Calu3 (cell line): ENCODE measurements around the gene MAK. TPM values are rescaled to one million over a fixed set of nuclear protein-coding genes. Genes with fewer than 3 reads are reported as not detected.
"Not testable (repeated sequence)": the region's sequence is repeated elsewhere in the genome, so short reads cannot be mapped to it uniquely, and the experiment has no call there.

Experiments
- Bru-seq: library from RNA; stranded (reverse); fragments of 400-500 nt; gene quantifications from one replicate; lab custom pipeline; 2021; lab: Mats Ljungman, UMichigan
- BruChase-seq, 2 experiments: library from RNA; stranded (reverse); fragments of 400-500 nt; gene quantifications; one replicate each; lab custom pipeline; 2021; lab: Mats Ljungman, UMichigan
- BruUV-seq: library from RNA; stranded (reverse); fragments of 400-500 nt; replicated peaks from 2 replicates; lab custom pipeline; 2021; lab: Mats Ljungman, UMichigan
- CTCF ChIA-PET: fragments of 300-600 bp; sonication (Branson Sonifier 250); formaldehyde crosslinking; loops from one replicate; lab custom pipeline; 2022; ENCODE audit warnings: antibody characterized with exemption; lab: Charles Lee
- DNase-seq: peaks from one replicate; pipeline ENCODE4 v3.0.0; 2022
- H3K27ac Mint-ChIP-seq: one replicate; pipeline ENCODE4 v1.8.0; 2022; ENCODE audit warnings: mixed read lengths; ENCODE audit not compliant: unreplicated experiment
- H3K27me3 Mint-ChIP-seq: one replicate; pipeline ENCODE4 v1.8.0; 2022; ENCODE audit warnings: mixed read lengths; ENCODE audit not compliant: unreplicated experiment
- H3K36me3 Mint-ChIP-seq: one replicate; pipeline ENCODE4 v1.8.0; 2022; ENCODE audit warnings: mild to moderate bottlenecking, moderate library complexity, mixed read lengths; ENCODE audit not compliant: insufficient read depth, unreplicated experiment
- H3K4me1 Mint-ChIP-seq: one replicate; pipeline ENCODE4 v1.8.0; 2022; ENCODE audit warnings: mild to moderate bottlenecking, low read depth, mixed read lengths; ENCODE audit not compliant: unreplicated experiment
- H3K4me3 Mint-ChIP-seq: one replicate; pipeline ENCODE4 v1.8.0; 2022; ENCODE audit warnings: mild to moderate bottlenecking, low read depth, moderate library complexity, mixed read lengths; ENCODE audit not compliant: unreplicated experiment
- H3K9me3 Mint-ChIP-seq: one replicate; pipeline ENCODE4 v1.8.0; 2022; ENCODE audit warnings: low read depth, mixed read lengths; ENCODE audit not compliant: unreplicated experiment
- intact Hi-C: fragments of 100-400 bp; cut with micrococcal nuclease; formaldehyde crosslinking; loops from one replicate; pipeline ENCODE4 v1.10.0; 2022; ENCODE audit not compliant: unreplicated experiment
- long read RNA-seq: library from polyadenylated mRNA; stranded (forward); transcript quantifications from one replicate; pipeline ENCODE4 v2.0.0, GENCODE V29; 2022
- total RNA-seq: library from RNA; stranded (reverse); gene quantifications from 2 replicates; pipeline ENCODE4 v1.2.3, GENCODE V29; 2022
- TF ChIP-seq, protein P1 (sequence below): fragments of 200-600 bp; IDR thresholded peaks from one replicate; pipeline ENCODE4 v1.8.0; 2022; ENCODE audit warnings: antibody characterized with exemption; ENCODE audit not compliant: unreplicated experiment

Gene MAK, protein sequence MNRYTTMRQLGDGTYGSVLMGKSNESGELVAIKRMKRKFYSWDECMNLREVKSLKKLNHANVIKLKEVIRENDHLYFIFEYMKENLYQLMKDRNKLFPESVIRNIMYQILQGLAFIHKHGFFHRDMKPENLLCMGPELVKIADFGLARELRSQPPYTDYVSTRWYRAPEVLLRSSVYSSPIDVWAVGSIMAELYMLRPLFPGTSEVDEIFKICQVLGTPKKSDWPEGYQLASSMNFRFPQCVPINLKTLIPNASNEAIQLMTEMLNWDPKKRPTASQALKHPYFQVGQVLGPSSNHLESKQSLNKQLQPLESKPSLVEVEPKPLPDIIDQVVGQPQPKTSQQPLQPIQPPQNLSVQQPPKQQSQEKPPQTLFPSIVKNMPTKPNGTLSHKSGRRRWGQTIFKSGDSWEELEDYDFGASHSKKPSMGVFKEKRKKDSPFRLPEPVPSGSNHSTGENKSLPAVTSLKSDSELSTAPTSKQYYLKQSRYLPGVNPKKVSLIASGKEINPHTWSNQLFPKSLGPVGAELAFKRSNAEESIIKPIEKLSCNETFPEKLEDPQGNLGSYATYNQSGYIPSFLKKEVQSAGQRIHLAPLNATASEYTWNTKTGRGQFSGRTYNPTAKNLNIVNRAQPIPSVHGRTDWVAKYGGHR
- total RNA-seq = 0.27 and 0.35 TPM in 2 replicates
- percentile 27 among the genes with signal in this experiment for Bru-seq, nascent RNA
- percentile 19 among the genes with signal in this experiment for BruChase-seq, experiment 1, labeled RNA remaining after a 6-hour chase
- BruChase-seq, experiment 2, labeled RNA remaining after a 2-hour chase = percentile 21 among the genes with signal in this experiment
- long read RNA-seq, partial matches to known transcripts = 0 of 4 reads
- long read RNA-seq, other reads (novel, unspliced or antisense) = 4 of 4 reads

DNA sequence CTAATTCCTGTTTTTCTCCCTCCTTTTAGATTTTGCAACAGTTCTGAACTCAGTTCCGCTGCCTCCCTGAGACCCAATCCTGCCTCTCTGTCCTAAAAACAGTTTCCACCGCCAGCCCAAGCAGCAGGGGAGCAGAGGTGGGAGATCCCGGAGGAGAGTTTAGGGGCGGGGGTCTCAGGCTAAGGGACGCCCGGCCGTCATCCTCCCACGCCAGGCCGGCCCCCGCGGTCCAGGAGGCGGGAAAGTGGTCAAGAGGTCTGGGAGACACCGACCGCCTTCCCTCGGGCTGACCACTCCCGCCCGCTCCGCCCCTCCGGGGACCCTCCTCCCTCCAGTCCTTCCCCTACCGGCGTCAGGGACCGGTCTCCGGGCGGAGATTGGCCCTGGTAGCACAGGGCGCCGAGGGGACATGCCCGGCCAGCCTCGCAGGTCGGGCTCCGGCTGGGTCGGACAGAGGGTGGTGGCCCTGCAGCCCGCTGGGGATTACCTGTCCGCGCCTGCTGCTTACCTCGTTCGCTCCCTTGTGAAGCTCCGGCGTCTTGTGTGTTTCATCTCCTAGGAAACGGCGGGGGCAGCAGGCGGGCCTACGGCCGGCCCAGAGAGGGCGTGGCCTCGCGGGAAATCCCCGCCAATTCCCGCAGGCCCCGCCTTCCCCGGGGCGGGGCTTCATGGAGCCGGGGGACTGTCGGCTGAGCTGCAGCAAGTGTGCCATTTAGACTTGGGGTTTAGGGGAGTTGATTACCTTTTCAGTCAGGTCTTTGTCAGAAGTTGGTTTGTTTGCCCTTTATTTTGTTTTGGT is at the start of gene MAK:
TSS of gene MAK (minus strand) at position 545 of the 799 bp plus-strand sequence. CDS start 7,891 bp downstream, outside the sequence.
- Mint-ChIP-seq H3K27ac (peak within 1 kb of the TSS; percentile 56), H3K36me3 (peaks cover 20% of the 10 kb centered on the region), H3K4me1 (no peaks in the 10 kb centered on the region), H3K9me3 (no peaks in the 10 kb centered on the region), H3K27me3 (peaks cover 23% of the 10 kb centered on the region), H3K4me3 (peak within 1 kb of the TSS; percentile 87)
- CTCF ChIA-PET = no interaction called here
- TF ChIP-seq, protein P1, sequence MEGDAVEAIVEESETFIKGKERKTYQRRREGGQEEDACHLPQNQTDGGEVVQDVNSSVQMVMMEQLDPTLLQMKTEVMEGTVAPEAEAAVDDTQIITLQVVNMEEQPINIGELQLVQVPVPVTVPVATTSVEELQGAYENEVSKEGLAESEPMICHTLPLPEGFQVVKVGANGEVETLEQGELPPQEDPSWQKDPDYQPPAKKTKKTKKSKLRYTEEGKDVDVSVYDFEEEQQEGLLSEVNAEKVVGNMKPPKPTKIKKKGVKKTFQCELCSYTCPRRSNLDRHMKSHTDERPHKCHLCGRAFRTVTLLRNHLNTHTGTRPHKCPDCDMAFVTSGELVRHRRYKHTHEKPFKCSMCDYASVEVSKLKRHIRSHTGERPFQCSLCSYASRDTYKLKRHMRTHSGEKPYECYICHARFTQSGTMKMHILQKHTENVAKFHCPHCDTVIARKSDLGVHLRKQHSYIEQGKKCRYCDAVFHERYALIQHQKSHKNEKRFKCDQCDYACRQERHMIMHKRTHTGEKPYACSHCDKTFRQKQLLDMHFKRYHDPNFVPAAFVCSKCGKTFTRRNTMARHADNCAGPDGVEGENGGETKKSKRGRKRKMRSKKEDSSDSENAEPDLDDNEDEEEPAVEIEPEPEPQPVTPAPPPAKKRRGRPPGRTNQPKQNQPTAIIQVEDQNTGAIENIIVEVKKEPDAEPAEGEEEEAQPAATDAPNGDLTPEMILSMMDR = no peak
- peak; percentile 87 for DNase-seq
- intact Hi-C loops = no loop called here
- BruUV-seq = no TSS peak

DNA sequence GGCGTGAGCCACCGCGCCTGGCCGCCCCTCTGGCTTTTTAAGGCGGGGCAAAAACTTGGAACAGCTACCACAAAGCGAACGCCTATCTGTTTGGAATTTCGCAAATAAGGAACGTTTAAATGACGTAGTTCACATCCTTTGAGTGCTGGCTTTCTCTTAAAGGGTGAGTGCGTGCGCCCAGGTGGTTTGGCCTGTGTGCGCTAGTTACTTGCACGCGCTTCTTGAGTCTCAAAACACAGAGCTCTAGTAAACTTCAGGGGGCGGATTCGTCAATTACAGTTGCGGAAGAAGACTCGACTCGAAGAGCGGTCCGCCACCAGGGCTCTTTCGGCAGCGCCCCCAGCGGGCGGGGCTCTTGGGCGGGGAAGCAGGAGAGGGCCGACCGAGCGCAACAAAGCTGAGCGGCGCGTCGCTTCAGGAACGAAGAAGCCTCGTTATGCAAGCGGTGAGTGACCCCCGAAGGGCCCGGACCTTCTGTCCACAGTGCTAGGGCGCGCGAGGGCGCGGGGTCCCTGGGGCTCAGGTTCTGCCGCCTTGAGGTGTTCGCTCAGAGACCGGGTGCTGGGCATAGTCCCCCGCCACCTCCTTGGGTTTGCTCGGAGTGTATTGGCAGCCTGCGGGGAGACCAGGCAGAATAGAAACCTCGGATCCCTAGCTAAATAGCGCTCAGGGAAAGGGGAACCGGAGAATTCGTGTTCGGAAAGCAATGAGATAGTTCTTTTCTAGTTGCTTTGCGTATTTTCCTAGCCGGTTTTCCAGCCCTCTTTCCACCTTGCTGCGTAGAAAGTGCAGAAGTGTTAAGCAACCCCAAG is 48.6 kb upstream of the MAK start, which contains the start of gene SYCP2L:
TSS of gene SYCP2L (plus strand) at position 362 of the 812 bp plus-strand sequence. CDS start at position 437, 75 bp downstream.
- Mint-ChIP-seq H3K4me1 (no peaks in the 10 kb centered on the region), H3K4me3 (no peak within 1 kb of the TSS), H3K27me3 (no peaks in the 10 kb centered on the region), H3K9me3 (no peaks in the 10 kb centered on the region), H3K36me3 (no peaks in the 10 kb centered on the region), H3K27ac (no peak within 1 kb of the TSS)
- CTCF ChIA-PET = no interaction called here
- intact Hi-C loops = no loop called here
- no TSS peak for BruUV-seq
- DNase-seq = no peak
- TF ChIP-seq, protein P1 = no peak

DNA sequence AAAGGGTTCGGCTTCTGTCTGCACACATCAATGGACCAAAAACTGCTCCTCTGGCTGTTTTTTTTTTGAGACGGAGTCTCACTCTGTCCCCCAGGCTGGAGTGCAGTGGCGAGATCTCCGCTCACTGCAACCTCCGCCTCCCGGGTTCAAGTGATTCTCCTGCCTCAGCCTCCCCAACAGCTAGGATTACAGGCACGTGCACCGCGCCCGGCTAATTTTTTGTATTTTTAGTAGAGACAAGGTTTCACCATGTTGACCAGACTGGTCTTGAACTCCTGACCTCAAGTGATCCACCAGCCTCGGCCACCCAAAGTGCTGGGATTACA is 48.0 kb upstream of the MAK start:
- H3K36me3 Mint-ChIP-seq, DNase-seq, CTCF ChIA-PET, H3K4me3 Mint-ChIP-seq, H3K27ac Mint-ChIP-seq, BruUV-seq, intact Hi-C loops, H3K27me3 Mint-ChIP-seq, H3K4me1 Mint-ChIP-seq, H3K9me3 Mint-ChIP-seq: not testable (repeated sequence)

DNA sequence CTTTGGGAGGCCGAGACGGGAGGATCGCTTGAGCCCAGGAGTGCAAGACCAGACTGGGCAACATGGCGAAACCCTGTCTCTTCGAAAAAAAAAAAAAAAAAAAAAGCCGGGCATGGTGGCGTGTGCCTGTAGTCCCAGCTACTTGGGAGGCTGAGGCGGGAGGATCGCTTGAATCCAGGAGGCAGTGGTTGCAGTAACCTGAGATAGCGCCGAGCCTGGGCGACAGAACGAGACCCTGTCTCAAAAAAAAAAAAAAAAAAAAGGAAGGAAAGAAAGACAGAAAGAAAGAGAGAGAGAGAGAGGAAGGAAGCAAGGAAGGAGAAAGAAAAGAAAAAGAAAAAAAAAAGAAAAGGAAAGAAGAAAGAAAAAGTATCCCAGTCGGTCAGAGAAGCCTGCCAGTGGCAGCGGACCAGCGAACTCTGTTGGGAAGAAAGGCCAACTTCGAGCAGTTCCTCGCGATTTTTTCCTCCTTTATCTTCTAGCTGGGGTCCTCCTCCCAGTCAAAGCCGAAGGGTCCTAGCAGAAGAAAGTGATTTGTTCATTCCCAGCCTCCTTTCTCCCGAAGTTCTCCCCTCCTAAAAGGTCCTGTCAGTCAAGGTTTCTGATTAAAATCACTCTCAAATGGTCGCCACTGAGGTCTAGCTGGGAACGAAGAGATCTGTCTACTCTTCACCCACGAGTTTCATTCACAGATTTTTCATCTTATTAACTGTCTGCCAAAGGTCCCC is 46.1 kb upstream of the MAK start:
- intact Hi-C loops = no loop called here
- H3K27ac Mint-ChIP-seq = no peak overlapping the region
- CTCF ChIA-PET = no interaction called here
- no peaks in the 10 kb centered on the region for H3K27me3 Mint-ChIP-seq
- no peaks in the 10 kb centered on the region for H3K9me3 Mint-ChIP-seq
- H3K4me1 Mint-ChIP-seq = no peaks in the 10 kb centered on the region
- no peak for DNase-seq
- no TSS peak for BruUV-seq
- no peak overlapping the region for H3K4me3 Mint-ChIP-seq
- no peaks in the 10 kb centered on the region for H3K36me3 Mint-ChIP-seq
- TF ChIP-seq, protein P1 = no peak
